GM10847 (cell line): Measurements from ENCODE around the gene UAP1L1.
A peak's percentile ranks its signal among the peaks of the same experiment; 100 is the strongest.

Experiments
- POLR2A ChIP-seq: IDR thresholded peaks from 2 replicates; pipeline ENCODE4 v1.6.1; 2011; ENCODE audit not compliant: insufficient read length; ENCODE audit errors: extremely low read depth

The UAP1L1 gene

DNA sequence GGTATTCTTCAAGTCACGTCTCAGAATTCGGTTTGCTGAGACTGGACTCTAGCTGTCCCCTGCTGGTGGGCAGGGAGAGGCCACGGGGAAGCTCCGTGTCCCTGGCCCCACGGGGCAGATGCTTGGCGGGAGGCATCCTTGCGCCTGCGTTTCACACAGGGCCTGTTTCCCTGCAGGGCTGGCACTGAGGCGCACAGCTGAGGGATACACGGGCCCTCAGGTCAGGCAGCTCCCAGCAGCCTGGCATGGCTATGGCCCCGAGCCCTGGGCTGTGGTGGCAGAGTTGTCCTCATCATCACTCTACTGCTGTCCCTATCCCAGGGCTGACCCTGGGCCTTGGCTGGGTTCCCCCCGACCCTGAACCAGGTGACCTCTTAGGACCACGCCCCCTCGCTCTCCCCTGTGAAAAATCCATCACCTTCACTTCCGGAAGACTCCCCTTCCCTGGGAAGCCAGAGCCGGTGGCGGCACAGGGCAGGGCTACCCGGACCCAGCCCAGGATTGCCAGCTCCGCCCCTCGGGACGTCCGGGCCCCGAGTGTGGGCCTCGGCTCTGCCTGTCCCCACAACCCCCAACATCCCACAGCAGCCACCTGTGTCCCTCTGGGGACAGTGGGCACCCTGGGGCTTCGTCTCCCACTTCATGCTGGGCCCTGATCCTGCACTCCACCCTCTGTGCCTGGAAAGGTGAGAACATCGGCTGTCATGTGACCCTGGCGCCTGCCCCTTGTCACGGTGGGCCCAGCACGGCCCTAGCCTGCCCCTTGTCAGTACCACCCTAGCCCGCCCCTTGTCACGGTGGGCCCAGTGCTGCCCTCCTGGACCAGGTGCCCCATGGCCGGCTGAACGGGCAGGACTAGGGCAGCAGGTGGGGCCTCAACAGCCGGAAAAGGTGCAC is 32.2 kb downstream of the UAP1L1 start:
- no peak for TF ChIP-seq POLR2A

DNA sequence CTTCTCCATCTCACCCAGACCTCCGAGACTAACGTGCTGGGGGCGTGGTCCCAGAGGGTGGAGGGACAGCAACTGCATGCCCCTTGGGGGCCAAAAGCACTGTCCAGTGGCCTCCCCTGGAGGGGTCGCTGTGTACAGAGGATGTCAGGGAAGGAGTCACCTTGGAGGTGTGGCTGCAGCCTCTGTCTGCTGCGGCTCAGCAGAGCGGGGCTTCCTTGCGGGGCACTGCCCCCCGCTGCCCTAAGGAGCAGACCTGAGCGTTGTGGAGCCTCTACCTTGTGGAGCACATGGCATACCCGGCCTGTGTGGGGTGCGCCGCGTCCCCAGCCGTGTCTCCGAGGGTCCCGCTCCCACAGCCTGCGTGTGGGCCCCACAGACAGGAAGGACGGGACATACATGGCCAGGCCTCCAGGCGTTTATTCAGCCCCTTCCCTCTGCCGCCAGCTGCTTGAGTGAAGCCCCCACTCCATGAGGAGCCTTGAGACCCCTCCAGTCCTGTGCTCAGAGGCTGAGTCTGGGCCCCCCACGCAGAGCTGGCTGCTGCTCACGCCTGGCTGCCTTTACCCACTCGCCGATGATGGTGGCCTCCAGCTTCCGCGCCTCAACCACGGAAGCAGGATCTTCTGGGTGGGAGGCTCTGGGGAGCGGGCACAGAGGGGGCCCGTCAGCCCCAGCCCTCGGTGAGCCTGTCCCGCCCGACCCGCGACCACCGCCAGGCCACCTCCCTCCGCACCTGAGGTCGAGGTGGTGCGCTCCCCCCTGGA is 33.0 kb downstream of the UAP1L1 start:
- TF ChIP-seq POLR2A: no peak

GRCh38 chr9:137110911-137111787 is 33.8 kb downstream of the UAP1L1 start:
- TF ChIP-seq POLR2A: no peak

GRCh38 chr9:137111788-137112563 is 34.7 kb downstream of the UAP1L1 start:
- no peak for TF ChIP-seq POLR2A

DNA sequence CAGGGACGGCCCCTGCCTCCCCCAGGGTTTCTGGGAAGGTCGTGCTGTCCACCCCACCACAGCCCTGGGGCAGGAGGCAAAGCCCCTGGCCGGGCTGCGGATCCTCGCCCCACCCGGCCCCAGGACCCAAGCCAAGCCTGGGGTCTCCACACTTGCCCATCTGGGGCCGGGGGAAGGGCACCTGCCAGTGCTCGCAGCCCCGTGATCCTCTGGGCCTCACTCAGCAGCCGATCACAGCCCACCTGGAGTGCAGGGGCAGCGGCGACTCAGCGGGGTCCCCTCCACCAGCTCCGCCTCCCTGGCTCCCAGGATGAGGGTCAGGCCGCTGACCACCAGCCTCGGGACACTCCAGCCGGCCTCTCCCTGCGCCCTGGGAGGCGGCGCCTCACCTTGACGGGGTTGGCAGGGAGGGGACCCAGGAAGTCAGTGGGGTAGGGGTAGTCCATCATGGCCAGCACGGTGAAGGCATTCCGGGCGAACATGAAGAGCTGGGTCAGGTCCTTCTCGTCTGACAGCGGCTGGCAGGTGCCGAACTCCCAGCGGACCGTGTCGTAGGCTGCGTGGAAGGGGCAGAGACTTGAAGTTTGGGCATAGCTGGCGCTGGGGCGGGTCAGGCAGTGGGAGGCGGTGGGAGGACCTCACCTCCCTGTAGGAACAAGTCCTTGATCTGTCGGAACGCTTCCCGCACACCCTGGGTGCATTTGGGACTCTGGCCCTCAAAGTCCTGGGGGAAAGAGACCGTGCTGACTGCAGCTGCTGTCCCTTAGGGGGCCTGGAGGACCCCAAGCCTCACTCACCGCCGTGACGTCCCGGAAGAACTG is 35.5 kb downstream of the UAP1L1 start:
- no peak for TF ChIP-seq POLR2A

DNA sequence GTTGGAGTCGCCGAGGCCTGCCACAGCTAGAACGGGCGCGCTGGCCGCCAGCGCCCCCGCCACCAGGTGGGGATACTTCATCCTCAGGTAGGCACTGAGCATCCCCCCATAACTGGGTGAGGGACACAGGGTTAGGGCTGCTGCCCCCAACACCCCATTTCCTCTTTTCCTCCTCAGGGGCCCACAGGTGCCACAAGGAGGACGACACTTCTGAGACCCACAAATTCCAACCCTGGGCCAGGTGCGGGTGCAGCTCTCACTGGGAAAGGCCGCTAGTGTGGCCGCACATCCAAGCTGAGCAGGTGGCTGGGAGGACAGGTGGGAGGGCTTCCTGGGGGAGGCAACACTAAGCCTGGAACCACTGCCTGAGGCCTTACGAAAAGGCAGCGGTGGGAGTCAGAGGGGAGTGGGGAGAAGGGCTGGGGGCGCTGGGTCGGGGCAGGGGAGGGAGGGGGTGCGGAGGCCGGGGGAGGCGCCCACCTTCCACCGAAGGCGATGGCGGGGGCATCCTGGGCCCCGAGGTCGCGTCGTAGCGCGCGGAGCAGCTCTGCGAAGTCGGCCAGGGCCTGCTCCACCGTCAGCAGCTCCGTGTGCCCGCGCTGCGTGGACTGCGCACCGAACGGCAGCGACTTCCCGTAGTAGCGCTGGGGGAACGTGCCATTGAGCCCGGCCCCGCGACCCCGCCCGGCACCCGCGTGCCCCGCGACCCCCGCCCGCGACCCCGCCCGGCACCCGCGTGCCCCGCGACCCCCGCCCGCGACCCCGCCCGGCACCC is 36.3 kb downstream of the UAP1L1 start:
- TF ChIP-seq POLR2A: no peak

DNA sequence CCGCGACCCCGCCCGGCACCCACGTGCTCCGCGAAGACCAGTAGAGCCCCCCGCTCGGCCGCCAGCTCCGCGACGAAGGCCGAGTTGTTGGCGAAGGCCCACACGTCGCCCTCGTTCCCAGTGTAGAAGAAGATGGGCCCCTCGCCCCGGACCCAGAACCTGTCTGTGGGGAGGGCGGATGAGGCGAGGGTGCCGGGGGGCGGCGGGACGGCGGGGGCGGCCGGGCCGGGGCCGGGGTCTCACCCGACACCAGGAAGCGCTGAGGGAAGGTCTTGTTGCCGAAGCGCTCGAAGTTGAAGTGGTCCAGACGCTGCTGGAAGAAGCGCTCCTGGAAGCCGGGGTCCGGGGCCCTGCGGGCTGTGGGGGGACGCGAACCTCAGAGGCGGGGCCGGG is 36.9 kb downstream of the UAP1L1 start:
- no peak for TF ChIP-seq POLR2A

GRCh38 chr9:137114613-137115393 is 37.5 kb downstream of the UAP1L1 start, which contains the start of gene DPP7:
Gene DPP7 (minus strand): TSS chr9:137114733. CDS start chr9:137114713, 20 bp downstream.
- peak; percentile 67 for TF ChIP-seq POLR2A

DNA sequence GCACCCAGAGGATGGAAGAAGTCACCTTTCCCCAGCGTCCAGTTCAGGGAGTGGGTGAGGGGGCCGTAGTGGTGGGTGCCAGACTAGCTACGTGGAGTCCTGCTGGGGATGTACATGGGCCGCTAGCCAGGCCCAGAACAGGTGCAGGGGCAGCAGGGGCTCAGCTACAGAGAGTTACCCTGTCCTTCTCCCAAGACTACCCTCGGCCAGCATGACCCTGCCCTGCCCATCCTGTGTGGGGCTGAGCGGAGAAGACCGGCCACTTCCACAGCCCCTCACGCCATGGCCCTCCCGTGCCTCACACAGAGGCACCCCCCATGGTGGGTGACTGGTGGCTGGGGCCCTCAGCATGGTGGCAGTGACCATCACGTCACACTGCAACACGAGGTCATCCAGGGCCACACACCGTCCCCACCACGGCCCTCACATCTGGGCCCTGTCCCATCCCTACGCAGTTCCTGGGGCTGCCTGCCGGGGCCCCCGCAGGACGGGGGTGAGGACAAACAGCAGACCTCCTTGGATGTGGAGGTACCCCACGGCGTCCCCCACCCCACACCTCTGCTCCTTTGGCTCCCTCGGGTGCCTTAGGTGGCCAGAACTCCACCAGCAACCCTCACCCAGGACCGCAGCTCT is 38.2 kb downstream of the UAP1L1 start:
- TF ChIP-seq POLR2A: no peak

DNA sequence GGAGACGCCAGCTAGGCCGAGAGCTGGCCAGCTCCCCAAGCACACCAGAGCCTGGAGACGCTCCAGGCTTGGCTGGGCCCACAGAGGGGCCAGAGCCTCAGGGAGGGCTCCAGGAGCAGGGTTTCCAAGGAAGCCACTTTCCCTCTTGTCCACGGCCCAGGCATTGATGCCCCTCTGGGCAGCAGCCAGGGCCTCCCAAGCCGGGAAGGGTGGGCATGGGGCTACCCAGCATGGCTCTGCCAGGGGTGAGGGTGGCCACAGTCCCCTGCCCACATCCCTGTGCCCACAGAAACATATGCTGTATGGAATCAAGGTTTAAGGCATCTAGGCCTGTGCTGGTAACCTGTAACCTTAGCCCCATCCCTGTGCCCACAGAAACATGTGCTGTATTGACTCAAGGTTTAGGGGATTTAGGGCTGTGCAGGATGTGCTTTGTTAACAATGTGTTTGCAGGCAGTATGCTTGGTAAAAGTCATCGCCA is 38.8 kb downstream of the UAP1L1 start:
- TF ChIP-seq POLR2A: no peak

DNA sequence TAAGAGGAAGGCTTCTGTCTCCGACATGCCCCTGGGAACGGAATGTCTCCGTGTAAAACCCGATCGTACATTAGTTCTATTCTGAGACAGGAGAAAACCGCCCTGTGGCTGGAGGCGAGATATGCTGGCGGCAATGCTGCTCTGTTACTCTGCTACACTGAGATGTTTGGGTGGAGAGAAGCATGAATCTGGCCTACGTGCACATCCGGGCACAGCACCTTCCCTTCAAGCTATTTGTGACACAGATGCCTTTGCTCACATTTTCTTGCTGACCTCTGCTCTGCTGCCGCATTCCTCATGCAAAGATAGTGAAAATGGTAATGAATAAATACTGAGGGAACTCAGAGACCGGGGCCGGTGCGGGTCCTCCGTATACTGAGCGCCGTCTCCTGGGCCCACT is 39.4 kb downstream of the UAP1L1 start:
- no peak for TF ChIP-seq POLR2A
